OCI-LY7 (cell line): ENCODE measurements around the gene ECSIT.

ENCODE experiments used
- EZH2phosphoT487 ChIP-seq: fragments of 200-600 bp; sonication (generic); IDR thresholded peaks from 2 replicates; pipeline ENCODE4 v1.6.1; 2018; ENCODE audit warnings: low read depth, borderline replicate concordance, mild to moderate bottlenecking, mixed run types, antibody characterized with exemption, low read length, moderate library complexity, mixed read lengths
- TF ChIP-seq, protein P1 (sequence below): fragments of 200-600 bp; sonication (generic); conservative IDR thresholded peaks from 2 replicates; pipeline ENCODE4 v1.5.1; 2014; ENCODE audit warnings: mild to moderate bottlenecking, antibody characterized with exemption, low read length, moderate library complexity, mixed read lengths

DNA sequence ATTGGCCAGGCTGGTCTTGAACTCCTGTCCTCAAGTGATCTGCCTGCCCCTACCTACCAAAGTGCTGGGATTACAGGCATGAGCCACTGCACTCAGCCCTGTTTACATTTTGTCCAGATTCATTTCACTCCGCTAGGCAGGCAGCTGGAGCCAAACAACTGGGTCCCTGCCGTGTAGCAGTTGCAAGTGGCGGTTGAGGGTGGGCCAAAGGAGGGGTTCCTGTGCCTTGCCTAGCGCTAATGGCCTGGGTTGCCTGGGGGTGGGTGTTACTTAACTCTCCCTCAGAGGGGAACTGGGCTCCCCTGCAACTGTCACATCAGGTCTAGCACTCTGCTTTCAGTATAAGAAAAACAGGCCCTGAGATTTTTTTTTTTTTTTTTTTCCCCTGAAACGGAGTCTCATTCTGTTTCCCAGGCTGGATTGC is 41.1 kb upstream of the ECSIT start:
- TF ChIP-seq, protein P1, sequence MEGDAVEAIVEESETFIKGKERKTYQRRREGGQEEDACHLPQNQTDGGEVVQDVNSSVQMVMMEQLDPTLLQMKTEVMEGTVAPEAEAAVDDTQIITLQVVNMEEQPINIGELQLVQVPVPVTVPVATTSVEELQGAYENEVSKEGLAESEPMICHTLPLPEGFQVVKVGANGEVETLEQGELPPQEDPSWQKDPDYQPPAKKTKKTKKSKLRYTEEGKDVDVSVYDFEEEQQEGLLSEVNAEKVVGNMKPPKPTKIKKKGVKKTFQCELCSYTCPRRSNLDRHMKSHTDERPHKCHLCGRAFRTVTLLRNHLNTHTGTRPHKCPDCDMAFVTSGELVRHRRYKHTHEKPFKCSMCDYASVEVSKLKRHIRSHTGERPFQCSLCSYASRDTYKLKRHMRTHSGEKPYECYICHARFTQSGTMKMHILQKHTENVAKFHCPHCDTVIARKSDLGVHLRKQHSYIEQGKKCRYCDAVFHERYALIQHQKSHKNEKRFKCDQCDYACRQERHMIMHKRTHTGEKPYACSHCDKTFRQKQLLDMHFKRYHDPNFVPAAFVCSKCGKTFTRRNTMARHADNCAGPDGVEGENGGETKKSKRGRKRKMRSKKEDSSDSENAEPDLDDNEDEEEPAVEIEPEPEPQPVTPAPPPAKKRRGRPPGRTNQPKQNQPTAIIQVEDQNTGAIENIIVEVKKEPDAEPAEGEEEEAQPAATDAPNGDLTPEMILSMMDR, result no peak
- no peak for TF ChIP-seq EZH2phosphoT487
